HG02973 (cell line): Measurements from ENCODE around the gene DCUN1D2.
"Not testable (repeated sequence)": the region's sequence is repeated elsewhere in the genome, so short reads cannot be mapped to it uniquely, and the experiment has no call there.

Source experiments
- ATAC-seq: cut with Tn5 transposase; IDR thresholded peaks from one replicate; pipeline ENCODE4 v1.9.1; 2021; ENCODE audit warnings: moderate library complexity; ENCODE audit not compliant: unreplicated experiment

DCUN1D2 gene

DNA sequence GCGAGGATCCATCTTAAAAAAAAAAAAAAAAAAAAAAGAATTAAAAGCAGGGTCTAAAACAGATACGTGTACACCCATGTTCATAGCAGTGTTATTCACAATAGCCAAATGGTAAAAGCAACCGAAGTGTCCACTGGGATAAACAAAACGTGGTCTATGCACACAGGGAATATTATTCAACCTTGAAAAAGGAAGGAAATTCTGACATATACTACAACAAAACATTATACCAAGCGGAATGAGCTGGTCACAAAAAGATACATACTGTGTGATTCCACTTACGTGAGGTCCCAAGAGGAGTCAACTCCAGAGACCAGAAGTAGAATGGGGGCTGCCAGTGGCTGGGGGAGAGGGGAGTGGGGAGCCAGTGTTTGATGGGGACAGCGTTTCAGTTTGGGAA lies 22.5 kb downstream of the DCUN1D2 start:
- ATAC-seq: no peak

- no peak for ATAC-seq
Measured at GRCh38 chr13:113466383-113466782, 24.1 kb downstream of the DCUN1D2 start.

DNA sequence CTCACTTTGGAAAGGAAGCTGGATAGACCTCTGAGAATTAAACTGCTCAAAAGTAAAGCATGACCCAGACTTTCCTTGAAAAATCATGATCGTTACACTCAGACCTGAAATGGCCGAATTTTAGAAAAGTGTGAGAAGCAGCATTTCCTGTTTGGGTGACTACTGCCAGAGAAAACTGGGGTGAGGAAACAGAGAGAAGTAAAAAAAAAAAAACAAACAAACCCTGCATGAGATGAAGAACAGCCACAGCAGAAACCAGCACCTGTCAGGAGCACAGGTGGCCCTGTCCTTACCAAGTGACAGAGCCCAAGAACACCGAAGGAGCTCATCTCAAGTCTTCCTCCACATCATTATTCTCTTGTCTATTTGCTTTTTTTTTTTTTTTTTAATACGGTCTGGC lies 25.2 kb downstream of the DCUN1D2 start:
- ATAC-seq: no peak

GRCh38 chr13:113464476-113464875 lies 26.0 kb downstream of the DCUN1D2 start:
- ATAC-seq: no peak

- ATAC-seq: no peak
Measured at GRCh38 chr13:113461022-113461751, 29.3 kb downstream of the DCUN1D2 start.

- ATAC-seq: no peak
Measured at GRCh38 chr13:113460599-113460998, 29.9 kb downstream of the DCUN1D2 start.

GRCh38 chr13:113460064-113460555 lies 30.4 kb downstream of the DCUN1D2 start:
- ATAC-seq: no peak

GRCh38 chr13:113458253-113459065 lies 32.1 kb downstream of the DCUN1D2 start:
- no peak for ATAC-seq

GRCh38 chr13:113457510-113457909 lies 33.0 kb downstream of the DCUN1D2 start:
- ATAC-seq: no peak

DNA sequence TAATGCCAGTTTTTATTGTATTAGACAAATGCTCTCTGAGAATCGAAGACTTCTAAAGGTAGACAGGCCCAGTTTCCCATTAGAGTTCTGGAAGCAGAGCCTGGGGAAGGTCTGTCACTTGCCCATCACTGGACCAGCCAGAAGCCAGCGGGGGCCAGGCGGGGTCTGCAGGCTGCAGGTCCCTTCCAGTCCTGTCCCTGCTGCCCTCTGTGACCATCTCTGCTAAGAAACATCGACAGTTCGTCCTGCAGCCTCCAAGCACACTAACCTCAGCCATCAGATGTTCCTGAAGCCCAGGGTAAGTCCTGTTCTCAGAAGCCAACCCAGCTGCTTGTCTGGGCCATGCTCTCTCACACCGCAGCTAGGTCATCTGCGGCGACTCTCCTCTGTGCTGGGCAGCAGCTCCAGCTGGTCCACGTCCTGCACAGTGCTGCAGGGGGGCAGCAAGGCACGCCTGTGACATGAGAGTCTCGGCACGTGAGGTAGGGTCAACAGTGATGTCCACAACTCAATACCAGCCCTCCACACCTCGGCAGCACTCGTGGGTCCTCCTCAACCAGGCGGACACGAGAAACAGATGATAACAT lies 34.3 kb downstream of the DCUN1D2 start:
- ATAC-seq: no peak

GRCh38 chr13:113455384-113455783 lies 35.1 kb downstream of the DCUN1D2 start:
- no peak for ATAC-seq

DNA sequence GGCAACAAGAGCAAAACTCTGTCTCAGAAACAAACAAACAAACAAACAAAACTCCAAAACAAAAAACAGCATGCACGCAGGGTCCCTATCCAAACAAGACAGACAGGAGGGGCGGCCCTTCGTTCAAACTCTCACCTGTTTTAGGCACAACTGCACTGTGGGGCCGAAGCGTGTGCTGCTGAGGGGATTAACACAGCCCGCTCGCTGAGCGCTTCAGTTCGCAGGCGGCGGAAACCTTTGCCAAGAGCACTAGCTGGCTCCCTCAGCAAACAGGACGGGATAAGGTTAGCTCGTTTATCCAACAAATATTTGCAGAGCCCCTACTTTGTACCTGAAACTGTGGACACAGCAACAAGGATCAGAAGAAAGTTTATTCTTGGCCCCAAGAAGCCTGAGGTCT lies 35.6 kb downstream of the DCUN1D2 start:
- no peak for ATAC-seq

- no peak for ATAC-seq
Measured at GRCh38 chr13:113452942-113453901, 37.3 kb downstream of the DCUN1D2 start, which contains the start of gene ADPRHL1. TSS of gene ADPRHL1 (minus strand) at chr13:113453488. CDS start at chr13:113453437, 51 bp downstream.

DNA sequence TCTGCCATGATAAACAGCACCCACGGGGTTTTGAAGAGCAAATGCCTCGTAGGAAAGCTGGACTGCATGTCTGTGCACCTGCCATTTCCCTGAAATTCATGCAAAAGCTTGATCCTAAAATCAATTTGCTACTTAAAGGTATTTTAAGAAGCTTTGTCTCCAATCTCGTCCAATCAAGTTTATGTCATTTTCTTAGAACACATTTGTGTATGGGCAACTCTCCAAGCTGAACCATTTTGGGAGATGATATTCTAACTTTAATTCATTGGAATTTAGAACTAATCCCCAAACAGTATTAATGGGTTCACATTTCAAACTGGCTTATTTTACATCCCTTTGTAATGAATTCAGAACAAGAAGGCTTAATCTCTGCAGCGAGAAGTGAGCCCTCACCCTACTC lies 38.0 kb downstream of the DCUN1D2 start:
- ATAC-seq: no peak

- no peak for ATAC-seq
Measured at GRCh38 chr13:113451951-113452421, 38.5 kb downstream of the DCUN1D2 start.

GRCh38 chr13:113450861-113451620 lies 39.5 kb downstream of the DCUN1D2 start:
- not testable (repeated sequence) for ATAC-seq

DNA sequence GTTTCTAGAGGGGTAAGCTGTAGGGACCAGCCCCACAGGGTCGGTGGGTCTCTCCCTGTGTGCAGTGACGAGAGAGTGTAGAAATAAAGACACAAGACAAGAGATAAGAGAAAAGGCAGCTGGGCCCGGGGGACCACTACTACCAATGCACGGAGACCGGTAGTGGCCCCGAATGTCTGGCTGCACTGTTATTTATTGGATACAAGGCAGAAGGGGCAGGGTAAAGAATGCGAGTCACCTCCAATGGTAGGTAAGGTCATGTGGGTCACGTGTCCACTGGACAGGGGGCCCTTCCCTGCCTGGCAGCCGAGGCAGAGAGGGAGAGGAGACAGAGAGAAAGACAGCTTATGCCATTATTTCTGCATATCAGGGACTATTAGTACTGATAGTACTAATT lies 40.2 kb downstream of the DCUN1D2 start:
- ATAC-seq: not testable (repeated sequence)

DNA sequence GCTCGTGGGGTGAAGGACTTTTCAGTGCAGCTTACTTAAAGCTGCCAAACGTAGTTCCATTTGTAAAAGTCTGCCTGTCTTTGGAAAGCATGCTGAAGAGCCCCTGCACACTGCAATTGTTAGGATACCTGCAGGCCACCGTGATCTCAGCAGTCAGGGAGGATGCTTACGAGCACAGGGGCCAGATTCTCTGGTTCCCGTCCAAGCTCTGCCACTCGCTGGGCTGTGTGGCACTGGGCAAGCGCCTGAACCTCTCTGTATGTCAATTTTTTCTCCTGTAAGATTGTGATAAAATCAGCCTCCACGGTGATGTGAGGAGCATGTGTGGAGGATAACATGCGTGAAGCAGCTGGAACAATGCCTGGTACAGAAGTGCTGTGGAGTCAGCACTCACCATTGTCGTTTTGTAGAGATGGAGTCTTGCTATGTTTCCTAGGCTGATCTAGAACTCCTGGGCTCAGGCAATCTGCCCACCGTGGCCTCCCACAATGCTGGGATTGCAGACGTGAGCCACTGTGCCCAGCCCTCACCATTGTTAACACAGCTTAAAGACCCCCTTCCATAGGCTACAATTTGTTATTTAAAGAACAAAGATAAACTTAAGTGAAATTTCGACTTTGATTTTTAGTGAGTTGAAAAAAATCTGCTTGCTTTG lies 40.7 kb downstream of the DCUN1D2 start:
- no peak for ATAC-seq
